ENCODE data around the gene WRNIP1. TPM values are rescaled to one million over a fixed set of nuclear protein-coding genes. Genes with fewer than 3 reads are reported as not detected.
"Not testable (repeated sequence)": the region's sequence is repeated elsewhere in the genome, so short reads cannot be mapped to it uniquely, and the experiment has no call there.

WRNIP1 gene
- total RNA-seq, 1 experiment from 2014 or later: 36.3 TPM

DNA sequence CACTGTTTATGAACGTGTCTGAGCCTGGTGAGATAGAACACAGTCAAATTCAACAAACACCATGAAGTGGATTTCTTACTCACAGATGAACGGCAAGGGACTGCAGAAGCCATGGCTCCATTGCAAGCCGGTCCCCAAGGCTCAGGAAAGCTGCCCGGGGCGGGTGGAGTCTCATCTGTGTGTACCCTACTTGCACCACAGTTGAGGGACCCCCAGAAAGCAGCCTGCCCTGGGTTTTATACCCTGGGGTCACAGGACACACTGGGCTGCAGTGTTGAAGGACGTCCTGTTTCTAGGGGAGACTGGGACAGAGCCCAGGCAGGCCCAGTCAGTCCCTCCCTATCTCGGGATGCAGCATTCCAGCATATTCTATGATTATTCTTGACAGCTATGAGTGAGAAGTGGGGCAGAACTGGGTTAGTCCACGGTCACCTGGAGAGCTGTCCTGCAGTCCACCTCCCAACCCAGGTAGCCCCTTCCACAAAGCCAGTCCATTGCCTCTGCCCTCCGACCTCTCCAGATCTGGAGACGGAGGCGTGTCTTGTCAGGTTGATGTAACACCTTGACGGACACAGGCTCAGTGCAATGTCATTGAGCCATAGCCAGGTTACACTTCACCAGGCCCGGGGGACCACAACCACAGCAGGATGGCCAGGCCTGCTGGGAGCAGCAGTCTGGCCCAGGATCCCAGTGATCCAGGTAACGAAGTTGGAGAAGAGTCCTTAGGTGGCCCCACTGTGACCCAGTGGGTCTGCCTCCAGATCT lies 35.5 kb downstream of the WRNIP1 start (continued):
- TF ChIP-seq, protein P1, sequence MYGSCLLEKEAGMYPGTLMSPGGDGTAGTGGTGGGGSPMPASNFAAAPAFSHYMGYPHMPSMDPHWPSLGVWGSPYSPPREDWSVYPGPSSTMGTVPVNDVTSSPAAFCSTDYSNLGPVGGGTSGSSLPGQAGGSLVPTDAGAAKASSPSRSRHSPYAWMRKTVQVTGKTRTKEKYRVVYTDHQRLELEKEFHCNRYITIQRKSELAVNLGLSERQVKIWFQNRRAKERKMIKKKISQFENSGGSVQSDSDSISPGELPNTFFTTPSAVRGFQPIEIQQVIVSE (CRISPR knock-in tag; IDR thresholded peaks at IDR 0.05; ENCODE audit: borderline replicate concordance): no peak
- no peak for TF ChIP-seq NFE2L1 (CRISPR knock-in tag; IDR thresholded peaks at IDR 0.05)
- no peak for TF ChIP-seq GTF2I (CRISPR knock-in tag; conservative IDR thresholded peaks at IDR 0.05)
- TF ChIP-seq, protein P2, sequence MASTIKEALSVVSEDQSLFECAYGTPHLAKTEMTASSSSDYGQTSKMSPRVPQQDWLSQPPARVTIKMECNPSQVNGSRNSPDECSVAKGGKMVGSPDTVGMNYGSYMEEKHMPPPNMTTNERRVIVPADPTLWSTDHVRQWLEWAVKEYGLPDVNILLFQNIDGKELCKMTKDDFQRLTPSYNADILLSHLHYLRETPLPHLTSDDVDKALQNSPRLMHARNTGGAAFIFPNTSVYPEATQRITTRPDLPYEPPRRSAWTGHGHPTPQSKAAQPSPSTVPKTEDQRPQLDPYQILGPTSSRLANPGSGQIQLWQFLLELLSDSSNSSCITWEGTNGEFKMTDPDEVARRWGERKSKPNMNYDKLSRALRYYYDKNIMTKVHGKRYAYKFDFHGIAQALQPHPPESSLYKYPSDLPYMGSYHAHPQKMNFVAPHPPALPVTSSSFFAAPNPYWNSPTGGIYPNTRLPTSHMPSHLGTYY (CRISPR knock-in tag; IDR thresholded peaks at IDR 0.05): no peak
- TF ChIP-seq OVOL2 (CRISPR knock-in tag; IDR thresholded peaks at IDR 0.05; ENCODE audit: borderline replicate concordance): no peak

DNA sequence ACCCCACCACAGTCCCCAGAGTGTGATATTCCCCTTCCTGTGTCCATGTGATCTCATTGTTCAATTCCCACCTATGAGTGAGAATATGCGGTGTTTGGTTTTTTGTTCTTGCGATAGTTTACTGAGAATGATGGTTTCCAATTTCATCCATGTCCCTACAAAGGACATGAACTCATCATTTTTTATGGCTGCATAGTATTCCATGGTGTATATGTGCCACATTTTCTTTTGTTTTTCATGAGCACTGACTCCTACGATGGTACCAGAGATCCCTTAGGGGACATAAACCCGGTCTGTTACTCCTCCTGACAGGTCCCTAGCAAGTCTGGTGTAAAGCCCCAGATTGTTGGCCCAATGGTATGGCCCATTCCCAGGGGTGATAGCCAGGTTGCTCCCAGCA lies 36.5 kb downstream of the WRNIP1 start:
- H3K4me1 Mint-ChIP-seq; H3K36me3 Mint-ChIP-seq; H3K9me3 Mint-ChIP-seq; H3K27me3 Mint-ChIP-seq (ENCODE audit: low read depth); H3K4me3 Mint-ChIP-seq; ATAC-seq; DNase-seq (ENCODE audit: low spot score); CTCF ChIA-PET; H3K27ac Mint-ChIP-seq; POLR2A ChIA-PET: not testable (repeated sequence)

DNA sequence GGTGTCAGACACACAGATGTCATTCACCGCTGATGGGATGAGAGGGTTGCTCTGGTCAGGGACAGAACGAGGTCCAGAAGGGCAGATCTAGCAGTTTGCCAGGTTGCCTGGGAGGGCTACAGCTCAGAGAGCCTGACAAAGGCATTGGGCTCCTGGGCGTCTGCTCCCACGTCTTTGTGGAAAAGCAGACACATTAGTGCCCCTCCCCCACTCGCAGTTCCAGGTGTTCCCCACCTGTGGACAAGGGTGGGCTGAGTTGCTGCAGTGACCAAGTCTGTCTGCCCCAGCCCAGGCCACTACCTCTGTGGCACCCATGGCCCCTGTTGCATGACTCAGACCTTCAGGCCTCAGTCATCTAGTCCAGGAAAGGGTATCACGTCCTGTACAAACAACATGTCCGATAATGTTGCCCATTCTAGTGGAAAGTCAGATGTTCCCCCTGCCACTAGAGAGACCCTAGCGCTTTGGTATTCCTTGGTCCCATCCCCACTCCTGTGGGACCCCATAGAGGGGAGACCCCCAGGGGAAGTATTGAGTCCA lies 37.4 kb downstream of the WRNIP1 start:
- Mint-ChIP-seq H3K4me3 (no peak overlapping the region), H3K4me1 (peaks cover 4% of the 10 kb centered on the region; the same call in 1 of the 2 replicates), H3K27ac (no peak overlapping the region), H3K9me3 (peaks cover 5% of the 10 kb centered on the region; the same call in 1 of the 2 replicates), H3K36me3 (0 out of 2 replicates have a peak, but pooled peaks cover 4% of the 10 kb centered on the region), H3K27me3 (ENCODE audit: low read depth) (no peaks in the 10 kb centered on the region)
- DNase-seq (ENCODE audit: low spot score) (no peak), ATAC-seq (no peak)
- CTCF ChIA-PET: no interaction called here
- POLR2A ChIA-PET: no interaction called here
- TF ChIP-seq ESRRA (CRISPR knock-in tag; IDR thresholded peaks at IDR 0.05; ENCODE audit: borderline replicate concordance) (no peak), ZBTB21 (CRISPR knock-in tag; IDR thresholded peaks at IDR 0.05; ENCODE audit: borderline replicate concordance) (no peak), NFYB (CRISPR knock-in tag; conservative IDR thresholded peaks at IDR 0.05; ENCODE audit: low read depth) (no peak), TCF7 (CRISPR knock-in tag; IDR thresholded peaks at IDR 0.05; ENCODE audit: low read depth) (no peak), OVOL2 (CRISPR knock-in tag; IDR thresholded peaks at IDR 0.05; ENCODE audit: borderline replicate concordance) (no peak), SOX15 (CRISPR knock-in tag; IDR thresholded peaks at IDR 0.05) (no peak), RORB (CRISPR knock-in tag; IDR thresholded peaks at IDR 0.05) (no peak), JUN (CRISPR knock-in tag; IDR thresholded peaks at IDR 0.05) (no peak)
- TF ChIP-seq, protein P3, sequence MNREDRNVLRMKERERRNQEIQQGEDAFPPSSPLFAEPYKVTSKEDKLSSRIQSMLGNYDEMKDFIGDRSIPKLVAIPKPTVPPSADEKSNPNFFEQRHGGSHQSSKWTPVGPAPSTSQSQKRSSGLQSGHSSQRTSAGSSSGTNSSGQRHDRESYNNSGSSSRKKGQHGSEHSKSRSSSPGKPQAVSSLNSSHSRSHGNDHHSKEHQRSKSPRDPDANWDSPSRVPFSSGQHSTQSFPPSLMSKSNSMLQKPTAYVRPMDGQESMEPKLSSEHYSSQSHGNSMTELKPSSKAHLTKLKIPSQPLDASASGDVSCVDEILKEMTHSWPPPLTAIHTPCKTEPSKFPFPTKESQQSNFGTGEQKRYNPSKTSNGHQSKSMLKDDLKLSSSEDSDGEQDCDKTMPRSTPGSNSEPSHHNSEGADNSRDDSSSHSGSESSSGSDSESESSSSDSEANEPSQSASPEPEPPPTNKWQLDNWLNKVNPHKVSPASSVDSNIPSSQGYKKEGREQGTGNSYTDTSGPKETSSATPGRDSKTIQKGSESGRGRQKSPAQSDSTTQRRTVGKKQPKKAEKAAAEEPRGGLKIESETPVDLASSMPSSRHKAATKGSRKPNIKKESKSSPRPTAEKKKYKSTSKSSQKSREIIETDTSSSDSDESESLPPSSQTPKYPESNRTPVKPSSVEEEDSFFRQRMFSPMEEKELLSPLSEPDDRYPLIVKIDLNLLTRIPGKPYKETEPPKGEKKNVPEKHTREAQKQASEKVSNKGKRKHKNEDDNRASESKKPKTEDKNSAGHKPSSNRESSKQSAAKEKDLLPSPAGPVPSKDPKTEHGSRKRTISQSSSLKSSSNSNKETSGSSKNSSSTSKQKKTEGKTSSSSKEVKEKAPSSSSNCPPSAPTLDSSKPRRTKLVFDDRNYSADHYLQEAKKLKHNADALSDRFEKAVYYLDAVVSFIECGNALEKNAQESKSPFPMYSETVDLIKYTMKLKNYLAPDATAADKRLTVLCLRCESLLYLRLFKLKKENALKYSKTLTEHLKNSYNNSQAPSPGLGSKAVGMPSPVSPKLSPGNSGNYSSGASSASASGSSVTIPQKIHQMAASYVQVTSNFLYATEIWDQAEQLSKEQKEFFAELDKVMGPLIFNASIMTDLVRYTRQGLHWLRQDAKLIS (CRISPR knock-in tag; IDR thresholded peaks at IDR 0.05; ENCODE audit: borderline replicate concordance): no peak
- TF ChIP-seq, protein P1 (CRISPR knock-in tag; IDR thresholded peaks at IDR 0.05; ENCODE audit: borderline replicate concordance): no peak
- TF ChIP-seq, protein P4, sequence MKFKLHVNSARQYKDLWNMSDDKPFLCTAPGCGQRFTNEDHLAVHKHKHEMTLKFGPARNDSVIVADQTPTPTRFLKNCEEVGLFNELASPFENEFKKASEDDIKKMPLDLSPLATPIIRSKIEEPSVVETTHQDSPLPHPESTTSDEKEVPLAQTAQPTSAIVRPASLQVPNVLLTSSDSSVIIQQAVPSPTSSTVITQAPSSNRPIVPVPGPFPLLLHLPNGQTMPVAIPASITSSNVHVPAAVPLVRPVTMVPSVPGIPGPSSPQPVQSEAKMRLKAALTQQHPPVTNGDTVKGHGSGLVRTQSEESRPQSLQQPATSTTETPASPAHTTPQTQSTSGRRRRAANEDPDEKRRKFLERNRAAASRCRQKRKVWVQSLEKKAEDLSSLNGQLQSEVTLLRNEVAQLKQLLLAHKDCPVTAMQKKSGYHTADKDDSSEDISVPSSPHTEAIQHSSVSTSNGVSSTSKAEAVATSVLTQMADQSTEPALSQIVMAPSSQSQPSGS (CRISPR knock-in tag; IDR thresholded peaks at IDR 0.05; ENCODE audit: borderline replicate concordance, low read depth): no peak
- TF ChIP-seq, protein P5, sequence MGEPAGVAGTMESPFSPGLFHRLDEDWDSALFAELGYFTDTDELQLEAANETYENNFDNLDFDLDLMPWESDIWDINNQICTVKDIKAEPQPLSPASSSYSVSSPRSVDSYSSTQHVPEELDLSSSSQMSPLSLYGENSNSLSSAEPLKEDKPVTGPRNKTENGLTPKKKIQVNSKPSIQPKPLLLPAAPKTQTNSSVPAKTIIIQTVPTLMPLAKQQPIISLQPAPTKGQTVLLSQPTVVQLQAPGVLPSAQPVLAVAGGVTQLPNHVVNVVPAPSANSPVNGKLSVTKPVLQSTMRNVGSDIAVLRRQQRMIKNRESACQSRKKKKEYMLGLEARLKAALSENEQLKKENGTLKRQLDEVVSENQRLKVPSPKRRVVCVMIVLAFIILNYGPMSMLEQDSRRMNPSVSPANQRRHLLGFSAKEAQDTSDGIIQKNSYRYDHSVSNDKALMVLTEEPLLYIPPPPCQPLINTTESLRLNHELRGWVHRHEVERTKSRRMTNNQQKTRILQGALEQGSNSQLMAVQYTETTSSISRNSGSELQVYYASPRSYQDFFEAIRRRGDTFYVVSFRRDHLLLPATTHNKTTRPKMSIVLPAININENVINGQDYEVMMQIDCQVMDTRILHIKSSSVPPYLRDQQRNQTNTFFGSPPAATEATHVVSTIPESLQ (CRISPR knock-in tag; IDR thresholded peaks at IDR 0.05): no peak
- TF ChIP-seq, protein P6, sequence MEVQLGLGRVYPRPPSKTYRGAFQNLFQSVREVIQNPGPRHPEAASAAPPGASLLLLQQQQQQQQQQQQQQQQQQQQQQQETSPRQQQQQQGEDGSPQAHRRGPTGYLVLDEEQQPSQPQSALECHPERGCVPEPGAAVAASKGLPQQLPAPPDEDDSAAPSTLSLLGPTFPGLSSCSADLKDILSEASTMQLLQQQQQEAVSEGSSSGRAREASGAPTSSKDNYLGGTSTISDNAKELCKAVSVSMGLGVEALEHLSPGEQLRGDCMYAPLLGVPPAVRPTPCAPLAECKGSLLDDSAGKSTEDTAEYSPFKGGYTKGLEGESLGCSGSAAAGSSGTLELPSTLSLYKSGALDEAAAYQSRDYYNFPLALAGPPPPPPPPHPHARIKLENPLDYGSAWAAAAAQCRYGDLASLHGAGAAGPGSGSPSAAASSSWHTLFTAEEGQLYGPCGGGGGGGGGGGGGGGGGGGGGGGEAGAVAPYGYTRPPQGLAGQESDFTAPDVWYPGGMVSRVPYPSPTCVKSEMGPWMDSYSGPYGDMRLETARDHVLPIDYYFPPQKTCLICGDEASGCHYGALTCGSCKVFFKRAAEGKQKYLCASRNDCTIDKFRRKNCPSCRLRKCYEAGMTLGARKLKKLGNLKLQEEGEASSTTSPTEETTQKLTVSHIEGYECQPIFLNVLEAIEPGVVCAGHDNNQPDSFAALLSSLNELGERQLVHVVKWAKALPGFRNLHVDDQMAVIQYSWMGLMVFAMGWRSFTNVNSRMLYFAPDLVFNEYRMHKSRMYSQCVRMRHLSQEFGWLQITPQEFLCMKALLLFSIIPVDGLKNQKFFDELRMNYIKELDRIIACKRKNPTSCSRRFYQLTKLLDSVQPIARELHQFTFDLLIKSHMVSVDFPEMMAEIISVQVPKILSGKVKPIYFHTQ (CRISPR knock-in tag; IDR thresholded peaks at IDR 0.05): no peak

Data from WTC11 (cell line).